NT2/D1 (cell line): ENCODE data around the gene ARSG.

Source experiments
- SUZ12 ChIP-seq: IDR thresholded peaks from 2 replicates; pipeline ENCODE4 v1.6.1; 2011; ENCODE audit not compliant: insufficient read length, insufficient read depth; ENCODE audit errors: extremely low read depth
- YY1 ChIP-seq: IDR thresholded peaks from 2 replicates; pipeline ENCODE4 v1.6.1; 2011; ENCODE audit not compliant: insufficient read length, insufficient read depth
- ZNF274 ChIP-seq: IDR thresholded peaks from 2 replicates; pipeline ENCODE4 v1.6.1; 2011; ENCODE audit warnings: mild to moderate bottlenecking, low read depth, low read length

GRCh38 chr17:68468334-68468733 lies 177.0 kb downstream of the ARSG start:
- TF ChIP-seq YY1 (no peak), ZNF274 (no peak), SUZ12 (no peak)
